Measurements from ENCODE around the gene C1orf74.

DNA sequence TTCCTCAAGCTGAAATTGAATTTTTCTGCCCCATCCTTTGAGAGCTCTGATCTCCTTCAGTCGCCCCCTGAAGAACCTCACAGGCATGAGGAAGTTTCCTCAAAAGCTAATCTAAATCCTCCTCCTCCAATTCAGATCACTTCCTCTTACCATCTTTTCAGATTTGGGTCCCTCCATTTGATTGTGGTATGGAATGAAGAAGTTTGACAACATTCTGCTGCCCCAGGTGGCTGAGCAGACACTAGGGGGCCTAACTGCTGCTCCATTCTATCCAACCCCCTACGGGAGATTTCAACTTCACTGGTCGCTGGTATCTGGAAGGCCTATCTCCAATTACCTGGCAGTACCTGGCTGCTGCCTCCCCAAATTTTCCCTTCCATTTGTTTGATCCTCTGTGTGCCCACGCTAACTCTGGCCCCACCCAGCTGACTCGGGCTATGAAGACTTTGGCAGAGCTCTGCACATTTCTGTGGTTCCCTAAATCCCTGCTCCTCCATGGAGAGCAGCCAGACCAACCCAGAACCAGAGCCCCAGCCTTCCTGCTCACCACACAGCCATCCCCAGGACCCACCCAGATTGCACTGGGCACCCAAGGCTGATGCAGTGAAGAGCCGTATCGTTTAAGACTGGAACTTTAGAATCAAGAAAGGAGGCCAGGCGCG is 13.8 kb upstream of the C1orf74 start:
- TF ChIP-seq, protein P1, sequence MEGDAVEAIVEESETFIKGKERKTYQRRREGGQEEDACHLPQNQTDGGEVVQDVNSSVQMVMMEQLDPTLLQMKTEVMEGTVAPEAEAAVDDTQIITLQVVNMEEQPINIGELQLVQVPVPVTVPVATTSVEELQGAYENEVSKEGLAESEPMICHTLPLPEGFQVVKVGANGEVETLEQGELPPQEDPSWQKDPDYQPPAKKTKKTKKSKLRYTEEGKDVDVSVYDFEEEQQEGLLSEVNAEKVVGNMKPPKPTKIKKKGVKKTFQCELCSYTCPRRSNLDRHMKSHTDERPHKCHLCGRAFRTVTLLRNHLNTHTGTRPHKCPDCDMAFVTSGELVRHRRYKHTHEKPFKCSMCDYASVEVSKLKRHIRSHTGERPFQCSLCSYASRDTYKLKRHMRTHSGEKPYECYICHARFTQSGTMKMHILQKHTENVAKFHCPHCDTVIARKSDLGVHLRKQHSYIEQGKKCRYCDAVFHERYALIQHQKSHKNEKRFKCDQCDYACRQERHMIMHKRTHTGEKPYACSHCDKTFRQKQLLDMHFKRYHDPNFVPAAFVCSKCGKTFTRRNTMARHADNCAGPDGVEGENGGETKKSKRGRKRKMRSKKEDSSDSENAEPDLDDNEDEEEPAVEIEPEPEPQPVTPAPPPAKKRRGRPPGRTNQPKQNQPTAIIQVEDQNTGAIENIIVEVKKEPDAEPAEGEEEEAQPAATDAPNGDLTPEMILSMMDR (conservative IDR thresholded peaks at IDR 0.05 in 1 of 2, IDR thresholded peaks at IDR 0.05 in 1 of 2; ENCODE audit: extremely low read depth in 1 of 2, insufficient read depth in 1 of 2, low read depth in 1 of 2, low read length in 2 of 2): peak; percentile 27 to 51
- no peak for TF ChIP-seq EZH2 (IDR thresholded peaks at IDR 0.05; ENCODE audit: borderline replicate concordance, low read length)
